ENCODE data around the gene CCL17.

CCL17 gene

GRCh38 chr16:57422026-57422944 is 17.7 kb downstream of the CCL17 start:
- TF ChIP-seq, protein P1, sequence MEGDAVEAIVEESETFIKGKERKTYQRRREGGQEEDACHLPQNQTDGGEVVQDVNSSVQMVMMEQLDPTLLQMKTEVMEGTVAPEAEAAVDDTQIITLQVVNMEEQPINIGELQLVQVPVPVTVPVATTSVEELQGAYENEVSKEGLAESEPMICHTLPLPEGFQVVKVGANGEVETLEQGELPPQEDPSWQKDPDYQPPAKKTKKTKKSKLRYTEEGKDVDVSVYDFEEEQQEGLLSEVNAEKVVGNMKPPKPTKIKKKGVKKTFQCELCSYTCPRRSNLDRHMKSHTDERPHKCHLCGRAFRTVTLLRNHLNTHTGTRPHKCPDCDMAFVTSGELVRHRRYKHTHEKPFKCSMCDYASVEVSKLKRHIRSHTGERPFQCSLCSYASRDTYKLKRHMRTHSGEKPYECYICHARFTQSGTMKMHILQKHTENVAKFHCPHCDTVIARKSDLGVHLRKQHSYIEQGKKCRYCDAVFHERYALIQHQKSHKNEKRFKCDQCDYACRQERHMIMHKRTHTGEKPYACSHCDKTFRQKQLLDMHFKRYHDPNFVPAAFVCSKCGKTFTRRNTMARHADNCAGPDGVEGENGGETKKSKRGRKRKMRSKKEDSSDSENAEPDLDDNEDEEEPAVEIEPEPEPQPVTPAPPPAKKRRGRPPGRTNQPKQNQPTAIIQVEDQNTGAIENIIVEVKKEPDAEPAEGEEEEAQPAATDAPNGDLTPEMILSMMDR (IDR thresholded peaks at IDR 0.05; ENCODE audit: low read depth, low read length), result peak; percentile 82
- H3K4me3 ChIP-seq (replicated peaks in 1 of 2; ENCODE audit: low read depth in 2 of 2, low read length in 2 of 2), result no peak overlapping the region
- peak; percentile 74 to 79 for DNase-seq (ENCODE audit: low read depth in 2 of 2)

GRCh38 chr16:57423152-57423551 is 18.6 kb downstream of the CCL17 start:
- H3K4me3 ChIP-seq (replicated peaks in 1 of 2; ENCODE audit: low read depth in 2 of 2, low read length in 2 of 2), result no peak overlapping the region
- DNase-seq (ENCODE audit: low read depth in 2 of 2), result no peak
- TF ChIP-seq, protein P1 (IDR thresholded peaks at IDR 0.05; ENCODE audit: low read depth, low read length), result no peak

DNA sequence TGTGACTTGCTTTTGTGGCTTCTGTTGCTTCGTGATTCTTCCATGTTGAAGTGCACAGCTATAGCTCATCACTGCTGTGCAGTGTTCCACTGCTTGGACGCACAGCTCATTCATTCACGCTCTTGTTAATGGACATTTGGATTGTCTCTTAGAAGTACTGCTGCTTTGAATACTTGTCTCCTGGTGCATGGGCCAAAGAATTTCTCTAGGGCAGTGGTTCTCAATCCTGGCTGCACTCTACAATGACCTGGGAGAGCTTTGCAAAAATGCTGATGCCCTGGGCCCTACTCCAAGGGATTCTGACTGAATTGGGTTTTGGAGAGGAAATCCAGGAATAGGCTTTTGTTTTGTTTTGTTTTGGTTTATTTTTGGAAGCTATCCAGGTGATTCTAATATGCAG is 20.0 kb downstream of the CCL17 start:
- no peak for DNase-seq (ENCODE audit: low read depth in 2 of 2)

DNA sequence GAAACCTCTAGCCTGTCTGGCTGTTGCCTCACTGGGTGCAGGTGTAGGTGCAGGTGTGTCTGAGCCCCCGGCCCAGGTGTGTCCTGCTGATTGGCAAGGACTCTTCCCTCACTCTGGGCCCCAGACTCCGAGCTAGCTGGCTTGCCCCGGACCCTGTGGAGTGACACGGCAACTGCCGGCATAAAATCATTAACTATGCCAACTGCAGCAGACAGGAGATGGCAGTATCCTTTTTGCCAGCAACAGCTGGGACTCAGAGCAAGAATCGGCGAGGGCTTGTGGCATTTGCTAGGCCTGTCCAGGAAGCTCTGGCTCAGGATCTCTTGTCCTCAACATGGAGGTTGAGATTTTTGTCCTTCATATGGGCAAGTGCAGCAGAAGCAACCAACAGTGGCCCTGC is 21.8 kb downstream of the CCL17 start:
- no peak overlapping the region for H3K4me3 ChIP-seq (replicated peaks in 1 of 2; ENCODE audit: low read depth in 2 of 2, low read length in 2 of 2)
- TF ChIP-seq, protein P1 (IDR thresholded peaks at IDR 0.05; ENCODE audit: low read depth, low read length), result no peak
- DNase-seq (ENCODE audit: low read depth in 2 of 2), result no peak

More for the DNA sequence above, 20.0 kb downstream of the CCL17 start:
- H3K4me3 ChIP-seq (replicated peaks in 1 of 2; ENCODE audit: low read depth in 2 of 2, low read length in 2 of 2), result no peak overlapping the region
- TF ChIP-seq, protein P1 (IDR thresholded peaks at IDR 0.05; ENCODE audit: low read depth, low read length), result no peak

GRCh38 chr16:57427307-57427706 is 22.7 kb downstream of the CCL17 start:
- TF ChIP-seq, protein P1 (IDR thresholded peaks at IDR 0.05; ENCODE audit: low read depth, low read length), result no peak
- DNase-seq (ENCODE audit: low read depth in 2 of 2), result no peak
- H3K4me3 ChIP-seq (replicated peaks in 1 of 2; ENCODE audit: low read depth in 2 of 2, low read length in 2 of 2), result no peak overlapping the region

GRCh38 chr16:57427824-57428223 is 23.3 kb downstream of the CCL17 start:
- H3K4me3 ChIP-seq (replicated peaks in 1 of 2; ENCODE audit: low read depth in 2 of 2, low read length in 2 of 2), result no peak overlapping the region
- DNase-seq (ENCODE audit: low read depth in 2 of 2), result no peak
- TF ChIP-seq, protein P1 (IDR thresholded peaks at IDR 0.05; ENCODE audit: low read depth, low read length), result no peak

Data from cardiac fibroblast (primary cell).